Type B pancreatic cell (in vitro differentiated cells): ENCODE data around the gene BCL10. TPM values are rescaled to one million over a fixed set of nuclear protein-coding genes. Genes with fewer than 3 reads are reported as not detected.

Experiments used
- DNase-seq: peaks from one replicate; pipeline ENCODE4 v3.0.0; 2021; ENCODE audit warnings: mixed read lengths; ENCODE audit not compliant: unreplicated experiment; ENCODE audit errors: extremely low spot score
- H3K27ac Mint-ChIP-seq: 2 replicates; pipeline ENCODE4 v1.8.0; 2021; ENCODE audit warnings: mild to moderate bottlenecking, mixed read lengths
- H3K27me3 Mint-ChIP-seq: 2 replicates; pipeline ENCODE4 v1.8.0; 2021; ENCODE audit warnings: mixed read lengths
- H3K36me3 Mint-ChIP-seq: 2 replicates; pipeline ENCODE4 v1.8.0; 2021; ENCODE audit warnings: mixed read lengths
- H3K4me1 Mint-ChIP-seq: one replicate; pipeline ENCODE4 v1.8.0; 2021; ENCODE audit warnings: mixed read lengths; ENCODE audit not compliant: unreplicated experiment
- H3K4me3 Mint-ChIP-seq: 2 replicates; pipeline ENCODE4 v1.8.0; 2021; ENCODE audit warnings: mild to moderate bottlenecking, mixed read lengths
- H3K9me3 Mint-ChIP-seq: 2 replicates; pipeline ENCODE4 v1.8.0; 2021; ENCODE audit warnings: mixed read lengths
- CTCF ChIP-seq: fragments of 200-600 bp; sonication (generic); conservative IDR thresholded peaks from 2 replicates; pipeline ENCODE4 v1.5.0; 2021; ENCODE audit warnings: antibody characterized with exemption, mild to moderate bottlenecking
- total RNA-seq: library from RNA; stranded (reverse); gene quantifications from 2 replicates; pipeline ENCODE4 v1.2.1, GENCODE V29; 2021; ENCODE audit warnings: low replicate concordance

Gene BCL10
- total RNA-seq, 1 donor from 2014 or later: 25.0 TPM

- H3K27me3 Mint-ChIP-seq: peaks cover 9% of the 10 kb centered on the region
- no peak overlapping the region for H3K27ac Mint-ChIP-seq
- no peak overlapping the region for H3K4me3 Mint-ChIP-seq
- no peak for TF ChIP-seq CTCF
- H3K9me3 Mint-ChIP-seq: no peaks in the 10 kb centered on the region
- no peaks in the 10 kb centered on the region for H3K36me3 Mint-ChIP-seq
- no peaks in the 10 kb centered on the region for H3K4me1 Mint-ChIP-seq
- DNase-seq: no peak
Measured at GRCh38 chr1:85290826-85291225, 14.4 kb upstream of the BCL10 start.

GRCh38 chr1:85289848-85290335, 13.5 kb upstream of the BCL10 start:
- no peak for TF ChIP-seq CTCF
- Mint-ChIP-seq H3K4me3 (no peak overlapping the region), H3K27me3 (peaks cover 9% of the 10 kb centered on the region), H3K36me3 (no peaks in the 10 kb centered on the region), H3K27ac (no peak overlapping the region), H3K9me3 (no peaks in the 10 kb centered on the region), H3K4me1 (no peaks in the 10 kb centered on the region)
- no peak for DNase-seq

GRCh38 chr1:85289207-85289847, 12.9 kb upstream of the BCL10 start:
- no peak overlapping the region for H3K27ac Mint-ChIP-seq
- TF ChIP-seq CTCF: no peak
- H3K9me3 Mint-ChIP-seq: no peaks in the 10 kb centered on the region
- H3K4me1 Mint-ChIP-seq: no peaks in the 10 kb centered on the region
- H3K4me3 Mint-ChIP-seq: no peak overlapping the region
- DNase-seq: no peak
- H3K27me3 Mint-ChIP-seq: peaks cover 9% of the 10 kb centered on the region
- no peaks in the 10 kb centered on the region for H3K36me3 Mint-ChIP-seq

GRCh38 chr1:85284202-85284601, 7.8 kb upstream of the BCL10 start:
- Mint-ChIP-seq H3K36me3 (no peaks in the 10 kb centered on the region), H3K27ac (no peak overlapping the region), H3K4me3 (no peak overlapping the region), H3K9me3 (no peaks in the 10 kb centered on the region), H3K4me1 (no peaks in the 10 kb centered on the region), H3K27me3 (peaks cover 8% of the 10 kb centered on the region)
- DNase-seq: no peak
- no peak for TF ChIP-seq CTCF

GRCh38 chr1:85283475-85284199, 7.2 kb upstream of the BCL10 start:
- no peak for TF ChIP-seq CTCF
- no peaks in the 10 kb centered on the region for H3K4me1 Mint-ChIP-seq
- H3K4me3 Mint-ChIP-seq: no peak overlapping the region
- no peak overlapping the region for H3K27ac Mint-ChIP-seq
- peaks cover 5% of the 10 kb centered on the region for H3K9me3 Mint-ChIP-seq
- peaks cover 12% of the 10 kb centered on the region for H3K27me3 Mint-ChIP-seq
- no peaks in the 10 kb centered on the region for H3K36me3 Mint-ChIP-seq
- no peak for DNase-seq
